GM23338 (cell line): ENCODE data around the gene SRSF4. TPM values are rescaled to one million over a fixed set of nuclear protein-coding genes. Genes with fewer than 3 reads are reported as not detected.
"Not testable (repeated sequence)": the region's sequence is repeated elsewhere in the genome, so short reads cannot be mapped to it uniquely, and the experiment has no call there.

ENCODE experiments used
- ATAC-seq: fragments of 200-7000 bp; cut with Tn5 transposase; 3 replicates; pipeline ENCODE4 v1.9.1; 2020
- DNase-seq: peaks from one replicate; pipeline ENCODE4 v3.0.0-alpha.2; 2015; ENCODE audit warnings: low spot score
- H2AFZ ChIP-seq: fragments of 200-600 bp; sonication (generic); 2 replicates; pipeline ENCODE4 v1.8.0; 2016; ENCODE audit warnings: antibody characterized with exemption, mild to moderate bottlenecking, moderate library complexity
- H3F3A ChIP-seq: fragments of 200-600 bp; sonication (generic); replicated peaks from 2 replicates; pipeline ENCODE4 v1.8.0; 2017; ENCODE audit warnings: antibody characterized with exemption, mixed run types, low read depth
- H3K27ac ChIP-seq: fragments of 200-600 bp; sonication (generic); 2 replicates; pipeline ENCODE4 v1.6.1; 2016; ENCODE audit warnings: low read depth
- H3K27me3 ChIP-seq: fragments of 200-600 bp; sonication (generic); 2 replicates; pipeline ENCODE4 v1.8.0; 2016; ENCODE audit warnings: mild to moderate bottlenecking, mixed run types, moderate library complexity; ENCODE audit not compliant: insufficient read depth
- H3K36me3 ChIP-seq: fragments of 200-600 bp; sonication (generic); 2 replicates; pipeline ENCODE4 v1.8.0; 2016; ENCODE audit warnings: mild to moderate bottlenecking; ENCODE audit not compliant: insufficient read depth
- H3K4me1 ChIP-seq: fragments of 200-600 bp; sonication (generic); 2 replicates; pipeline ENCODE4 v1.8.0; 2016; ENCODE audit warnings: mild to moderate bottlenecking, moderate library complexity; ENCODE audit not compliant: insufficient read depth
- H3K4me2 ChIP-seq: fragments of 200-600 bp; sonication (generic); 2 replicates; pipeline ENCODE4 v1.7.1; 2017; ENCODE audit warnings: mixed run types
- H3K4me3 ChIP-seq: fragments of 200-600 bp; sonication (generic); 2 replicates; pipeline ENCODE4 v1.6.1; 2016; ENCODE audit warnings: mixed run types
- H3K79me2 ChIP-seq: fragments of 200-600 bp; sonication (generic); replicated peaks from 2 replicates; pipeline ENCODE4 v1.8.0; 2017; ENCODE audit warnings: mild to moderate bottlenecking; ENCODE audit not compliant: insufficient read depth
- H3K9me2 ChIP-seq: fragments of 200-600 bp; sonication (generic); 2 replicates; pipeline ENCODE4 v1.8.0; 2017; ENCODE audit not compliant: insufficient read depth
- H4K20me1 ChIP-seq: fragments of 200-600 bp; sonication (generic); replicated peaks from 2 replicates; pipeline ENCODE4 v1.8.0; 2017; ENCODE audit warnings: mild to moderate bottlenecking; ENCODE audit not compliant: insufficient read depth
- H3K27ac Mint-ChIP-seq: 2 replicates; pipeline ENCODE4 v1.8.0; 2020; ENCODE audit warnings: inconsistent platforms, mild to moderate bottlenecking, moderate library complexity, mixed read lengths
- H3K27me3 Mint-ChIP-seq: 3 replicates; pipeline ENCODE4 v1.8.0; 2022; ENCODE audit warnings: low read depth, mild to moderate bottlenecking, moderate library complexity, mixed read lengths, inconsistent platforms; ENCODE audit not compliant: insufficient read depth, poor library complexity
- H3K36me3 Mint-ChIP-seq: 3 replicates; pipeline ENCODE4 v1.8.0; 2021; ENCODE audit warnings: low read depth, mild to moderate bottlenecking, inconsistent platforms, moderate library complexity, mixed read lengths
- H3K4me1 Mint-ChIP-seq: 3 replicates; pipeline ENCODE4 v1.8.0; 2020; ENCODE audit warnings: mild to moderate bottlenecking, inconsistent platforms, mixed read lengths
- H3K4me3 Mint-ChIP-seq: 3 replicates; pipeline ENCODE4 v1.8.0; 2021; ENCODE audit warnings: moderate library complexity, mild to moderate bottlenecking, inconsistent platforms, mixed read lengths
- H3K9me3 Mint-ChIP-seq: 3 replicates; pipeline ENCODE4 v1.8.0; 2020; ENCODE audit warnings: moderate library complexity, mild to moderate bottlenecking, inconsistent platforms, mixed read lengths
- CREB1 ChIP-seq: fragments of 250-450 bp; sonication (Bioruptor Pico); IDR thresholded peaks from 2 replicates; pipeline ENCODE4 v1.5.0; 2020; ENCODE audit warnings: low read depth, mild to moderate bottlenecking, moderate library complexity
- EZH2 ChIP-seq: fragments of 200-600 bp; sonication (generic); IDR thresholded peaks from one replicate; pipeline ENCODE4 v1.8.0; 2017; ENCODE audit warnings: antibody characterized with exemption, mild to moderate bottlenecking, low read depth; ENCODE audit not compliant: unreplicated experiment
- STAT1 ChIP-seq: IDR thresholded peaks from one replicate; pipeline ENCODE4 v1.6.1; 2016; ENCODE audit warnings: antibody characterized with exemption; ENCODE audit not compliant: unreplicated experiment
- ZNF114 ChIP-seq: fragments of 250-450 bp; sonication (Bioruptor Pico); IDR thresholded peaks from 2 replicates; pipeline ENCODE4 v1.5.0; 2020; ENCODE audit warnings: mild to moderate bottlenecking, moderate library complexity
- ZNF331 ChIP-seq: fragments of 250-450 bp; sonication (Bioruptor Pico); IDR thresholded peaks from 2 replicates; pipeline ENCODE4 v1.5.0; 2020; ENCODE audit warnings: low read depth, mild to moderate bottlenecking, moderate library complexity
- polyA plus RNA-seq: library from polyadenylated mRNA; unstranded; fragments of >200 nt; fragmentation: Nextera tagmentation; extraction: Ambion mirVana; gene quantifications from 2 replicates; pipeline ENCODE4 v1.2.1, GENCODE V29; 2016
- total RNA-seq: library from RNA; depleted of rRNA; stranded (reverse); fragments of >200 nt; shearing (Covaris generic); gene quantifications from 2 replicates; pipeline ENCODE4 v1.2.3, GENCODE V29; 2014
- TF ChIP-seq, protein P1 (sequence below): IDR thresholded peaks from one replicate; pipeline ENCODE4 v1.6.1; 2018; ENCODE audit warnings: antibody characterized with exemption; ENCODE audit not compliant: unreplicated experiment
- TF ChIP-seq, protein P2 (sequence below): IDR thresholded peaks from 2 replicates; pipeline ENCODE4 v1.6.1; 2016; ENCODE audit warnings: antibody characterized with exemption
- TF ChIP-seq, protein P3 (sequence below): fragments of 250-450 bp; sonication (Bioruptor Pico); IDR thresholded peaks from 2 replicates; pipeline ENCODE4 v1.5.0; 2020; ENCODE audit warnings: mild to moderate bottlenecking, moderate library complexity

Gene SRSF4
- total and polyA plus RNA-seq, 2 experiments from 2014 or later, result 58.4 to 98.3 TPM

DNA sequence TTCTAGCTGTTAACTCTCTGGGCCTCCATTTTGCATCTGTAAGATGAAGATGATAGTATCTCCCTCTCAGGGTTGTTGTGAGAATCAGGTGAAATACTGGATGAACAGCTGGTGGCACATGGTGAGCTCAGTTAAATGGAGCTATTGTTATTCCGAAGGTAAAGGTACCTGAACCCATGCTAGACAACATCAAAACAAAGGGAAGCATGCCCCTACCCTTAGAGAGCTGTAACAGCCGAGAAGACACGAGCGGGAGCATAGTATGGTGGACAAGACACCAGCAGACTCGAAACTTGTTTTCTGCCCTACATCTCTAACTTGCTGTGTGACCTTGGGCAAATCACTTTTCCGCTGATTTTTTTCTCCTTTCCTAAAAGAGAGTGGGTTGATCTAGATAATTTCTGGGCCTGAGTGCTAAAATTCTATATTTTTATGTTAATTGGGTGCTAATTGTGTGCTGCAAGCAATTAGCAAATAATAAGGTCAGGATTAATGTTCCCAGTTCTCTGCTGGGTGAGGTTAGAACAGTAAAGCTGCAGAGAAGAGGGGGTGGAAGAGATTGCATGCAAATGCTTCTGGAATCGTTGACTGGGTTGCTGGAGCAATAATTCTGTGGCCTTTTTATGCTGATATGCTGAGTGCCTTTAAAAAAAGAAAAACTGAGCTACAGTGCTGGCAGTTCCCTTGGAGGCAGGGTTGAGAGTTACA, 68.8 kb downstream of the SRSF4 start:
- Histone ChIP-seq H3K4me2 (peak overlapping the region; percentile 17; the same call in 1 of the 2 replicates), H3K79me2 (no peaks in the 10 kb centered on the region), H4K20me1 (no peaks in the 10 kb centered on the region), H3K4me3 (no peak overlapping the region), H3K27ac (no peak overlapping the region), H3K4me1 (peaks cover 11% of the 10 kb centered on the region; the same call in 1 of the 2 replicates), H3K27me3 (no peaks in the 10 kb centered on the region), H2AFZ (no peak overlapping the region), H3F3A (peaks cover 4% of the 10 kb centered on the region; the same call in 1 of the 2 replicates), H3K9me2 (no peaks in the 10 kb centered on the region), H3K36me3 (0 out of 2 replicates have a peak, but pooled peaks cover 6% of the 10 kb centered on the region)
- peak; percentile 52 for DNase-seq
- H3K36me3 Mint-ChIP-seq, result peaks cover 30% of the 10 kb centered on the region
- H3K27me3 Mint-ChIP-seq, result peaks cover 8% of the 10 kb centered on the region
- ATAC-seq, result peak; percentile 90
- peaks cover 19% of the 10 kb centered on the region for H3K4me1 Mint-ChIP-seq
- H3K27ac Mint-ChIP-seq, result 0 out of 2 replicates have a peak overlapping the region, but pooled peaks have one; percentile 4
- H3K9me3 Mint-ChIP-seq, result no peaks in the 10 kb centered on the region
- TF ChIP-seq ZNF114 (CRISPR knock-in tag), result no peak
- TF ChIP-seq, protein P1, sequence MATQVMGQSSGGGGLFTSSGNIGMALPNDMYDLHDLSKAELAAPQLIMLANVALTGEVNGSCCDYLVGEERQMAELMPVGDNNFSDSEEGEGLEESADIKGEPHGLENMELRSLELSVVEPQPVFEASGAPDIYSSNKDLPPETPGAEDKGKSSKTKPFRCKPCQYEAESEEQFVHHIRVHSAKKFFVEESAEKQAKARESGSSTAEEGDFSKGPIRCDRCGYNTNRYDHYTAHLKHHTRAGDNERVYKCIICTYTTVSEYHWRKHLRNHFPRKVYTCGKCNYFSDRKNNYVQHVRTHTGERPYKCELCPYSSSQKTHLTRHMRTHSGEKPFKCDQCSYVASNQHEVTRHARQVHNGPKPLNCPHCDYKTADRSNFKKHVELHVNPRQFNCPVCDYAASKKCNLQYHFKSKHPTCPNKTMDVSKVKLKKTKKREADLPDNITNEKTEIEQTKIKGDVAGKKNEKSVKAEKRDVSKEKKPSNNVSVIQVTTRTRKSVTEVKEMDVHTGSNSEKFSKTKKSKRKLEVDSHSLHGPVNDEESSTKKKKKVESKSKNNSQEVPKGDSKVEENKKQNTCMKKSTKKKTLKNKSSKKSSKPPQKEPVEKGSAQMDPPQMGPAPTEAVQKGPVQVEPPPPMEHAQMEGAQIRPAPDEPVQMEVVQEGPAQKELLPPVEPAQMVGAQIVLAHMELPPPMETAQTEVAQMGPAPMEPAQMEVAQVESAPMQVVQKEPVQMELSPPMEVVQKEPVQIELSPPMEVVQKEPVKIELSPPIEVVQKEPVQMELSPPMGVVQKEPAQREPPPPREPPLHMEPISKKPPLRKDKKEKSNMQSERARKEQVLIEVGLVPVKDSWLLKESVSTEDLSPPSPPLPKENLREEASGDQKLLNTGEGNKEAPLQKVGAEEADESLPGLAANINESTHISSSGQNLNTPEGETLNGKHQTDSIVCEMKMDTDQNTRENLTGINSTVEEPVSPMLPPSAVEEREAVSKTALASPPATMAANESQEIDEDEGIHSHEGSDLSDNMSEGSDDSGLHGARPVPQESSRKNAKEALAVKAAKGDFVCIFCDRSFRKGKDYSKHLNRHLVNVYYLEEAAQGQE, result no peak
- TF ChIP-seq STAT1, result no peak
- TF ChIP-seq ZNF331 (CRISPR knock-in tag), result no peak
- TF ChIP-seq CREB1 (CRISPR knock-in tag), result no peak
- no peak for TF ChIP-seq EZH2
- TF ChIP-seq, protein P2, sequence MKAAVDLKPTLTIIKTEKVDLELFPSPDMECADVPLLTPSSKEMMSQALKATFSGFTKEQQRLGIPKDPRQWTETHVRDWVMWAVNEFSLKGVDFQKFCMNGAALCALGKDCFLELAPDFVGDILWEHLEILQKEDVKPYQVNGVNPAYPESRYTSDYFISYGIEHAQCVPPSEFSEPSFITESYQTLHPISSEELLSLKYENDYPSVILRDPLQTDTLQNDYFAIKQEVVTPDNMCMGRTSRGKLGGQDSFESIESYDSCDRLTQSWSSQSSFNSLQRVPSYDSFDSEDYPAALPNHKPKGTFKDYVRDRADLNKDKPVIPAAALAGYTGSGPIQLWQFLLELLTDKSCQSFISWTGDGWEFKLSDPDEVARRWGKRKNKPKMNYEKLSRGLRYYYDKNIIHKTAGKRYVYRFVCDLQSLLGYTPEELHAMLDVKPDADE, result no peak
- TF ChIP-seq, protein P3, sequence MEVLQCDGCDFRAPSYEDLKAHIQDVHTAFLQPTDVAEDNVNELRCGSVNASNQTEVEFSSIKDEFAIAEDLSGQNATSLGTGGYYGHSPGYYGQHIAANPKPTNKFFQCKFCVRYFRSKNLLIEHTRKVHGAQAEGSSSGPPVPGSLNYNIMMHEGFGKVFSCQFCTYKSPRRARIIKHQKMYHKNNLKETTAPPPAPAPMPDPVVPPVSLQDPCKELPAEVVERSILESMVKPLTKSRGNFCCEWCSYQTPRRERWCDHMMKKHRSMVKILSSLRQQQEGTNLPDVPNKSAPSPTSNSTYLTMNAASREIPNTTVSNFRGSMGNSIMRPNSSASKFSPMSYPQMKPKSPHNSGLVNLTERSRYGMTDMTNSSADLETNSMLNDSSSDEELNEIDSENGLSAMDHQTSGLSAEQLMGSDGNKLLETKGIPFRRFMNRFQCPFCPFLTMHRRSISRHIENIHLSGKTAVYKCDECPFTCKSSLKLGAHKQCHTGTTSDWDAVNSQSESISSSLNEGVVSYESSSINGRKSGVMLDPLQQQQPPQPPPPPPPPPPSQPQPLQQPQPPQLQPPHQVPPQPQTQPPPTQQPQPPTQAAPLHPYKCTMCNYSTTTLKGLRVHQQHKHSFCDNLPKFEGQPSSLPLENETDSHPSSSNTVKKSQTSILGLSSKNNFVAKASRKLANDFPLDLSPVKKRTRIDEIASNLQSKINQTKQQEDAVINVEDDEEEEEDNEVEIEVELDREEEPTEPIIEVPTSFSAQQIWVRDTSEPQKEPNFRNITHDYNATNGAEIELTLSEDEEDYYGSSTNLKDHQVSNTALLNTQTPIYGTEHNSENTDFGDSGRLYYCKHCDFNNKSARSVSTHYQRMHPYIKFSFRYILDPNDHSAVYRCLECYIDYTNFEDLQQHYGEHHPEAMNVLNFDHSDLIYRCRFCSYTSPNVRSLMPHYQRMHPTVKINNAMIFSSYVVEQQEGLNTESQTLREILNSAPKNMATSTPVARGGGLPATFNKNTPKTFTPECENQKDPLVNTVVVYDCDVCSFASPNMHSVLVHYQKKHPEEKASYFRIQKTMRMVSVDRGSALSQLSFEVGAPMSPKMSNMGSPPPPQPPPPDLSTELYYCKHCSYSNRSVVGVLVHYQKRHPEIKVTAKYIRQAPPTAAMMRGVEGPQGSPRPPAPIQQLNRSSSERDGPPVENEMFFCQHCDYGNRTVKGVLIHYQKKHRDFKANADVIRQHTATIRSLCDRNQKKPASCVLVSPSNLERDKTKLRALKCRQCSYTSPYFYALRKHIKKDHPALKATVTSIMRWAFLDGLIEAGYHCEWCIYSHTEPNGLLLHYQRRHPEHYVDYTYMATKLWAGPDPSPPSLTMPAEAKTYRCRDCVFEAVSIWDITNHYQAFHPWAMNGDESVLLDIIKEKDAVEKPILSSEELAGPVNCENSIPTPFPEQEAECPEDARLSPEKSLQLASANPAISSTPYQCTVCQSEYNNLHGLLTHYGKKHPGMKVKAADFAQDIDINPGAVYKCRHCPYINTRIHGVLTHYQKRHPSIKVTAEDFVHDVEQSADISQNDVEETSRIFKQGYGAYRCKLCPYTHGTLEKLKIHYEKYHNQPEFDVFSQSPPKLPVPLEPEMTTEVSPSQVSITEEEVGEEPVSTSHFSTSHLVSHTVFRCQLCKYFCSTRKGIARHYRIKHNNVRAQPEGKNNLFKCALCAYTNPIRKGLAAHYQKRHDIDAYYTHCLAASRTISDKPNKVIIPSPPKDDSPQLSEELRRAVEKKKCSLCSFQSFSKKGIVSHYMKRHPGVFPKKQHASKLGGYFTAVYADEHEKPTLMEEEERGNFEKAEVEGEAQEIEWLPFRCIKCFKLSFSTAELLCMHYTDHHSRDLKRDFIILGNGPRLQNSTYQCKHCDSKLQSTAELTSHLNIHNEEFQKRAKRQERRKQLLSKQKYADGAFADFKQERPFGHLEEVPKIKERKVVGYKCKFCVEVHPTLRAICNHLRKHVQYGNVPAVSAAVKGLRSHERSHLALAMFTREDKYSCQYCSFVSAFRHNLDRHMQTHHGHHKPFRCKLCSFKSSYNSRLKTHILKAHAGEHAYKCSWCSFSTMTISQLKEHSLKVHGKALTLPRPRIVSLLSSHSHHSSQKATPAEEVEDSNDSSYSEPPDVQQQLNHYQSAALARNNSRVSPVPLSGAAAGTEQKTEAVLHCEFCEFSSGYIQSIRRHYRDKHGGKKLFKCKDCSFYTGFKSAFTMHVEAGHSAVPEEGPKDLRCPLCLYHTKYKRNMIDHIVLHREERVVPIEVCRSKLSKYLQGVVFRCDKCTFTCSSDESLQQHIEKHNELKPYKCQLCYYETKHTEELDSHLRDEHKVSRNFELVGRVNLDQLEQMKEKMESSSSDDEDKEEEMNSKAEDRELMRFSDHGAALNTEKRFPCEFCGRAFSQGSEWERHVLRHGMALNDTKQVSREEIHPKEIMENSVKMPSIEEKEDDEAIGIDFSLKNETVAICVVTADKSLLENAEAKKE (CRISPR knock-in tag), result no peak
- no peak overlapping the region for H3K4me3 Mint-ChIP-seq

DNA sequence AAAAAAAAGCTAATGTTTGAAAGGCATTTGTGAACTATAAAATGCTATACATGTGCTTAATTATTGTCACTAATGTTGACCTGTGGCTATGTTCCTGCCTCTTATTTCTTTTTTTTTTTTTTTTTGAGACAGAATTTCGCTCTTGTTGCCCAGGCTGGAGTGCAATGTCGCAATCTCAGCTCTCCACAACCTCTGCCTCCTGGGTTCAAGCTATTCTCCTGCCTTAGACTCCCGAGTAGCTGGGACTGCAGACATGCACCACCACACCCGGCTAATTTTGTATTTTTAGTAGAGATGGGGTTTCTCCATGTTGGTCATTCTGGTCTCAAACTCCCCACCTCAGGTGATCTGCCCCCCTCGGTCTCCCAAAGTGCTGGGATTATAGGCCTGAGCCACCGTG, 73.7 kb downstream of the SRSF4 start:
- H3K9me2 ChIP-seq, H3K79me2 ChIP-seq, H3K4me3 ChIP-seq, H3K27me3 ChIP-seq, H3K27me3 Mint-ChIP-seq, H3F3A ChIP-seq, H4K20me1 ChIP-seq, H3K4me3 Mint-ChIP-seq, H2AFZ ChIP-seq, H3K4me2 ChIP-seq, DNase-seq, ATAC-seq, H3K27ac Mint-ChIP-seq, H3K4me1 ChIP-seq, H3K36me3 ChIP-seq, H3K9me3 Mint-ChIP-seq, H3K27ac ChIP-seq: not testable (repeated sequence)
- peaks cover 13% of the 10 kb centered on the region for H3K4me1 Mint-ChIP-seq
- peaks cover 22% of the 10 kb centered on the region; the same call in 2 of the 3 replicates for H3K36me3 Mint-ChIP-seq
